SK-N-MC (cell line): Measurements from ENCODE around the gene ACP3.

ENCODE experiments used
- EZH2 ChIP-seq: fragments of 200-600 bp; sonication (generic); IDR thresholded peaks from one replicate; pipeline ENCODE4 v1.6.1; 2017; ENCODE audit warnings: antibody characterized with exemption
- POLR2AphosphoS5 ChIP-seq: IDR thresholded peaks from 2 replicates; pipeline ENCODE4 v1.6.1; 2012; ENCODE audit warnings: mild to moderate bottlenecking, low read depth, low read length, borderline replicate concordance

GRCh38 chr3:132351222-132351806 lies 34.1 kb downstream of the ACP3 start:
- no peak for TF ChIP-seq POLR2AphosphoS5
- no peak for TF ChIP-seq EZH2
